Panc1 (cell line): ENCODE data around the gene CADPS2.
A peak's percentile ranks its signal among the peaks of the same experiment; 100 is the strongest.

Source experiments
- CTCF ChIP-seq: fragments of 450-650 bp; IDR thresholded peaks from 2 replicates; pipeline ENCODE4 v1.5.1; 2017; ENCODE audit warnings: mild to moderate bottlenecking
- POLR2AphosphoS5 ChIP-seq: IDR thresholded peaks from 2 replicates; pipeline ENCODE4 v1.6.1; 2012; ENCODE audit warnings: mild to moderate bottlenecking, low read depth, low read length, moderate library complexity
- REST ChIP-seq, 2 experiments: IDR thresholded peaks; 2 replicates each; pipeline ENCODE4 v1.6.1; 2011 to 2012; ENCODE audit warnings: low read depth in 2 of 2, control low read depth in 1 of 2, low read length in 1 of 2, mild to moderate bottlenecking in 1 of 2, moderate library complexity in 1 of 2; ENCODE audit not compliant: insufficient read depth in 1 of 2

GRCh38 chr7:122528879-122529481, 357.3 kb downstream of the CADPS2 start:
- TF ChIP-seq CTCF (peak; percentile 50; the same call in 1 of the 2 replicates), POLR2AphosphoS5 (no peak), REST (IDR thresholded peaks at IDR 0.05; ENCODE audit: insufficient read depth in 1 of 2, low read depth in 2 of 2, low read length in 1 of 2) (no peak)
